Right kidney (tissue), 9 donors: ENCODE data around the gene FAR2.
"Not testable (repeated sequence)": the region's sequence is repeated elsewhere in the genome, so short reads cannot be mapped to it uniquely, and the experiment has no call there.

Experiments
- DNase-seq: peaks from one replicate; pipeline ENCODE4 v3.0.0-alpha.2; 2016
- long read RNA-seq, 8 donors: transcript quantifications; one replicate each; lab custom pipeline, GENCODE V29; 2026

Gene FAR2
- long read RNA-seq, donor 1, transcript FAR2-202 (12 exons, 3,616 nt): major isoform, 7 of 13 reads
- long read RNA-seq, donor 1, partial matches to known transcripts: 6 of 13 reads
- long read RNA-seq, donor 1, other reads (novel, unspliced or antisense): 0 of 13 reads
- long read RNA-seq, donor 2, transcript FAR2-202 (12 exons, 3,616 nt): major isoform, 5 of 23 reads
- long read RNA-seq, donor 2, partial matches to known transcripts: 18 of 23 reads
- long read RNA-seq, donor 2, other reads (novel, unspliced or antisense): 0 of 23 reads
- long read RNA-seq, donor 3, partial matches to known transcripts: 6 of 7 reads
- long read RNA-seq, donor 3, other reads (novel, unspliced or antisense): 0 of 7 reads
- long read RNA-seq, donor 4, transcript FAR2-202 (12 exons, 3,616 nt): major isoform, 11 of 93 reads
- long read RNA-seq, donor 4, partial matches to known transcripts: 36 of 93 reads
- long read RNA-seq, donor 4, other reads (novel, unspliced or antisense): 46 of 93 reads
- long read RNA-seq, donor 5, partial matches to known transcripts: 93 of 98 reads
- long read RNA-seq, donor 5, other reads (novel, unspliced or antisense): 0 of 98 reads
- long read RNA-seq, donor 6, partial matches to known transcripts: 33 of 65 reads
- long read RNA-seq, donor 6, other reads (novel, unspliced or antisense): 30 of 65 reads
- long read RNA-seq, donor 7, transcript FAR2-202 (12 exons, 3,616 nt): major isoform, 5 of 106 reads
- long read RNA-seq, donor 7, partial matches to known transcripts: 65 of 106 reads
- long read RNA-seq, donor 7, other reads (novel, unspliced or antisense): 36 of 106 reads
- long read RNA-seq, donor 8, transcript FAR2-202 (12 exons, 3,616 nt): major isoform, 6 of 13 reads
- long read RNA-seq, donor 8, partial matches to known transcripts: 6 of 13 reads
- long read RNA-seq, donor 8, other reads (novel, unspliced or antisense): 0 of 13 reads

- peak; percentile 85 for DNase-seq
These were observed at the start of gene FAR2 for GRCh38 chr12:29148911-29149690. FAR2 (plus strand) TSS chr12:29149278; CDS start chr12:29270450, 121,172 bp downstream.

- DNase-seq: no peak
These were observed 46.3 kb upstream of the FAR2 start for GRCh38 chr12:29102741-29103140.

- DNase-seq: no peak
These were observed 45.5 kb upstream of the FAR2 start for GRCh38 chr12:29103539-29103974.

- no peak for DNase-seq
These were observed 44.6 kb upstream of the FAR2 start for GRCh38 chr12:29104516-29104915.

GRCh38 chr12:29110506-29111442 is 38.3 kb upstream of the FAR2 start:
- DNase-seq: no peak

GRCh38 chr12:29113101-29113500 is 36.0 kb upstream of the FAR2 start:
- no peak for DNase-seq

GRCh38 chr12:29116414-29116813 is 32.7 kb upstream of the FAR2 start:
- DNase-seq: peak; percentile 32

- DNase-seq: no peak
These were observed 17.5 kb upstream of the FAR2 start for GRCh38 chr12:29131539-29131938.

- no peak for DNase-seq
These were observed 16.8 kb upstream of the FAR2 start for GRCh38 chr12:29132316-29132715.

GRCh38 chr12:29133181-29133580 is 15.9 kb upstream of the FAR2 start:
- DNase-seq: no peak

- no peak for DNase-seq
These were observed 15.4 kb upstream of the FAR2 start for GRCh38 chr12:29133680-29134079.

- DNase-seq: not testable (repeated sequence)
These were observed 10.8 kb upstream of the FAR2 start for GRCh38 chr12:29138256-29138655.

- not testable (repeated sequence) for DNase-seq
These were observed 10.2 kb upstream of the FAR2 start for GRCh38 chr12:29138855-29139254.

- DNase-seq: no peak
These were observed 3.5 kb upstream of the FAR2 start for GRCh38 chr12:29145372-29146170.

- DNase-seq: no peak
These were observed 2.9 kb upstream of the FAR2 start for GRCh38 chr12:29146196-29146595.

- DNase-seq: peak; percentile 34
These were observed 1.1 kb upstream of the FAR2 start for GRCh38 chr12:29147731-29148595.

GRCh38 chr12:29148596-29148910 is 525 bp upstream of the FAR2 start:
- DNase-seq: peak; percentile 34

- DNase-seq: no peak
These were observed 708 bp downstream of the FAR2 start for GRCh38 chr12:29149691-29150281.

GRCh38 chr12:29150462-29150861 is 1.4 kb downstream of the FAR2 start:
- DNase-seq: no peak
